H1 (cell line): ENCODE measurements around the gene SPEM1. TPM values are rescaled to one million over a fixed set of nuclear protein-coding genes. Genes with fewer than 3 reads are reported as not detected.

Experiments used
- CTCF ChIA-PET: fragments of 300-600 bp; sonication (Branson Sonifier 250); formaldehyde crosslinking; loops from one replicate; lab custom pipeline; 2021; ENCODE audit not compliant: partially characterized antibody; lab: Charles Lee
- POLR2A ChIA-PET: fragments of 300-600 bp; sonication (Branson Sonifier 250); formaldehyde crosslinking; loops from one replicate; lab custom pipeline; 2021; ENCODE audit warnings: inconsistent platforms; ENCODE audit not compliant: partially characterized antibody; lab: Charles Lee
- DNase-seq, 2 experiments: peaks; one replicate each; pipeline versions ENCODE4 v3.0.0 to v3.0.0-alpha.2; 2010 to 2022; ENCODE audit warnings: low spot score in 2 of 2, low read depth in 1 of 2, mixed read lengths in 1 of 2
- FAIRE-seq: peaks from 2 replicates; lab custom pipeline; 2011; peaks lifted over from hg19 to GRCh38; lab: Jason Lieb, UNC
- H2AFZ ChIP-seq: 2 replicates; pipeline ENCODE4 v1.8.1; 2012; ENCODE audit warnings: low read length, inconsistent platforms
- H2AK5ac ChIP-seq: 2 replicates; pipeline ENCODE4 v1.6.1; 2013; ENCODE audit warnings: low read depth, low read length
- H2BK120ac ChIP-seq: replicated peaks from 2 replicates; pipeline ENCODE3; 2013; ENCODE audit warnings: low read depth, low read length, inconsistent platforms
- H2BK12ac ChIP-seq: 2 replicates; pipeline ENCODE4 v1.6.1; 2013; ENCODE audit warnings: low read depth, low read length
- H2BK15ac ChIP-seq: 2 replicates; pipeline ENCODE4 v1.6.1; 2013; ENCODE audit warnings: low read length
- H2BK20ac ChIP-seq: 2 replicates; pipeline ENCODE4 v1.6.1; 2013; ENCODE audit warnings: low read length
- H2BK5ac ChIP-seq: 2 replicates; pipeline ENCODE4 v1.6.1; 2013; ENCODE audit warnings: low read depth, low read length
- H3K14ac ChIP-seq: 2 replicates; pipeline ENCODE4 v1.6.1; 2013; ENCODE audit warnings: inconsistent platforms; ENCODE audit not compliant: insufficient read length
- H3K18ac ChIP-seq: 2 replicates; pipeline ENCODE4 v1.6.1; 2013; ENCODE audit warnings: low read length; ENCODE audit errors: extremely low read depth
- H3K23ac ChIP-seq: 2 replicates; pipeline ENCODE4 v1.6.1; 2013; ENCODE audit warnings: inconsistent platforms; ENCODE audit not compliant: insufficient read length
- H3K23me2 ChIP-seq: 2 replicates; pipeline ENCODE4 v1.6.1; 2013; ENCODE audit warnings: low read depth, low read length
- H3K27ac ChIP-seq: 2 replicates; pipeline ENCODE4 v1.6.1; 2011; ENCODE audit warnings: low read depth, low read length, inconsistent platforms
- H3K27me3 ChIP-seq, 4 experiments: replicated peaks in 1 of 4; 1 replicate in 1 of 4; 2 replicates in 3 of 4; pipeline versions ENCODE4 v1.6.1 to v1.8.1; 2011 to 2013; ENCODE audit warnings: low read length in 3 of 4, mild to moderate bottlenecking in 3 of 4, inconsistent platforms in 2 of 4, mixed read lengths in 2 of 4, moderate library complexity in 1 of 4; ENCODE audit not compliant: control insufficient read depth in 3 of 4, insufficient read depth in 3 of 4; ENCODE audit errors: extremely low read depth in 1 of 4
- H3K36me3 ChIP-seq, 4 experiments: 2 replicates each; pipeline versions ENCODE4 v1.6.1 to v1.8.1; 2011 to 2013; ENCODE audit warnings: mild to moderate bottlenecking in 4 of 4, low read length in 3 of 4, moderate library complexity in 2 of 4, control low read depth in 1 of 4, inconsistent platforms in 1 of 4; ENCODE audit not compliant: insufficient read depth in 4 of 4, control insufficient read depth in 2 of 4
- H3K4ac ChIP-seq: replicated peaks from 2 replicates; pipeline ENCODE3; 2013; ENCODE audit warnings: low read length, low read depth, mixed read lengths, inconsistent platforms; ENCODE audit not compliant: insufficient read length
- H3K4me1 ChIP-seq, 4 experiments: replicated peaks in 1 of 4; 1 replicate in 1 of 4; 2 replicates in 3 of 4; pipeline versions ENCODE4 v1.6.1 to v1.8.1; 2011 to 2013; ENCODE audit warnings: low read length in 3 of 4, inconsistent platforms in 2 of 4, mixed read lengths in 1 of 4; ENCODE audit not compliant: insufficient read depth in 4 of 4, control insufficient read depth in 3 of 4
- H3K4me2 ChIP-seq, 2 experiments: 2 replicates each; pipeline versions ENCODE4 v1.6.1 to v1.8.1; 2011 to 2013; ENCODE audit warnings: low read depth in 2 of 2, low read length in 2 of 2, control low read depth in 1 of 2, inconsistent platforms in 1 of 2, mild to moderate bottlenecking in 1 of 2; ENCODE audit not compliant: insufficient read depth in 1 of 2
- H3K4me3 ChIP-seq, 4 experiments: fragments of 200-600, 300-600 bp in 1 of 4; sonication (generic), shearing (Covaris generic), sonication (Bioruptor Twin) in 1 of 4; 2 replicates each; pipeline versions ENCODE4 v1.5.1 to v1.8.1; 2011 to 2016; ENCODE audit warnings: low read length in 4 of 4, low read depth in 3 of 4, control low read depth in 2 of 4, inconsistent platforms in 2 of 4, mild to moderate bottlenecking in 2 of 4, mixed read lengths in 1 of 4, moderate library complexity in 1 of 4; ENCODE audit not compliant: insufficient read depth in 2 of 4; ENCODE audit errors: extremely low read depth in 1 of 4
- H3K56ac ChIP-seq: replicated peaks from 2 replicates; pipeline ENCODE3; 2013; ENCODE audit warnings: low read depth, mild to moderate bottlenecking, mixed read lengths, low read length, inconsistent platforms; ENCODE audit not compliant: insufficient read length
- H3K79me1 ChIP-seq: 2 replicates; pipeline ENCODE4 v1.6.1; 2013; ENCODE audit warnings: low read depth, low read length, control low read depth
- H3K79me2 ChIP-seq, 2 experiments: 2 replicates each; pipeline versions ENCODE4 v1.6.1 to v1.8.1; 2012 to 2013; ENCODE audit warnings: low read length in 2 of 2, mild to moderate bottlenecking in 2 of 2, inconsistent platforms in 1 of 2; ENCODE audit not compliant: insufficient read depth in 2 of 2, control insufficient read depth in 1 of 2
- H3K9ac ChIP-seq, 4 experiments: replicated peaks in 1 of 4; 1 replicate in 1 of 4; 2 replicates in 3 of 4; pipeline versions ENCODE4 v1.6.1 to v1.8.1; 2011 to 2013; ENCODE audit warnings: low read depth in 3 of 4, low read length in 3 of 4, control low read depth in 2 of 4, mild to moderate bottlenecking in 2 of 4, moderate library complexity in 2 of 4, inconsistent platforms in 1 of 4; ENCODE audit errors: extremely low read depth in 1 of 4
- H3K9me3 ChIP-seq, 2 experiments: 2 replicates each; pipeline versions ENCODE4 v1.6.1 to v1.8.1; 2012 to 2013; ENCODE audit warnings: mild to moderate bottlenecking in 2 of 2, moderate library complexity in 2 of 2, control low read depth in 1 of 2, inconsistent platforms in 1 of 2, low read depth in 1 of 2, low read length in 1 of 2, mixed read lengths in 1 of 2; ENCODE audit not compliant: insufficient read depth in 2 of 2
- H4K20me1 ChIP-seq, 2 experiments: replicated peaks in 1 of 2; 2 replicates each; pipeline versions ENCODE3 to v1.8.1; 2011 to 2013; ENCODE audit warnings: inconsistent platforms in 2 of 2, low read length in 2 of 2, mild to moderate bottlenecking in 1 of 2; ENCODE audit not compliant: insufficient read depth in 2 of 2, control insufficient read depth in 1 of 2
- H4K5ac ChIP-seq: 2 replicates; pipeline ENCODE4 v1.6.1; 2013; ENCODE audit warnings: low read length, low read depth, mixed read lengths, inconsistent platforms; ENCODE audit not compliant: insufficient read length
- H4K8ac ChIP-seq: 2 replicates; pipeline ENCODE4 v1.8.0; 2013; ENCODE audit warnings: mild to moderate bottlenecking, moderate library complexity, low read length, inconsistent platforms; ENCODE audit not compliant: insufficient read depth; ENCODE audit errors: extremely low read depth
- H4K91ac ChIP-seq: replicated peaks from 2 replicates; pipeline ENCODE3; 2013; ENCODE audit warnings: low read length, mixed read lengths, inconsistent platforms; ENCODE audit not compliant: insufficient read length
- BACH1 ChIP-seq: IDR thresholded peaks from 2 replicates; pipeline ENCODE4 v1.6.1; 2012; ENCODE audit warnings: low read length, improper control_type of control experiment
- EZH2 ChIP-seq: fragments of 200-600 bp; sonication (generic); IDR thresholded peaks from 2 replicates; pipeline ENCODE4 v1.7.1; 2012; ENCODE audit warnings: low read depth, mild to moderate bottlenecking, moderate library complexity, low read length, inconsistent platforms; ENCODE audit not compliant: severe bottlenecking
- GTF2F1 ChIP-seq: IDR thresholded peaks from 2 replicates; pipeline ENCODE4 v1.6.1; 2012; ENCODE audit warnings: low read depth, low read length, improper control_type of control experiment, borderline replicate concordance
- JUN ChIP-seq: IDR thresholded peaks from 2 replicates; pipeline ENCODE4 v1.6.1; 2011; ENCODE audit warnings: low read depth, mild to moderate bottlenecking, improper control_type of control experiment, low read length
- JUND ChIP-seq: IDR thresholded peaks from 2 replicates; pipeline ENCODE4 v1.6.1; 2011; ENCODE audit warnings: mild to moderate bottlenecking, improper control_type of control experiment, low read length
- RBBP5 ChIP-seq: IDR thresholded peaks from 2 replicates; pipeline ENCODE4 v1.7.1; 2012; ENCODE audit warnings: low read depth, mild to moderate bottlenecking, inconsistent platforms, low read length, moderate library complexity, borderline replicate concordance
- RFX5 ChIP-seq: IDR thresholded peaks from 2 replicates; pipeline ENCODE4 v1.6.1; 2011; ENCODE audit warnings: low read depth, low read length, improper control_type of control experiment, borderline replicate concordance
- RNF2 ChIP-seq: fragments of 200-900, 300-1000 bp; sonication (generic); IDR thresholded peaks from 2 replicates; pipeline ENCODE4 v1.7.1; 2016; ENCODE audit warnings: borderline replicate concordance, low read depth, mild to moderate bottlenecking, antibody characterized with exemption, low read length; ENCODE audit not compliant: poor library complexity, severe bottlenecking; ENCODE audit errors: missing control alignments
- SIRT6 ChIP-seq: IDR thresholded peaks from one replicate; pipeline ENCODE4 v1.7.1; 2012; ENCODE audit warnings: low read length, inconsistent platforms
- SP2 ChIP-seq: IDR thresholded peaks from 2 replicates; pipeline ENCODE4 v1.6.1; 2012; ENCODE audit warnings: mild to moderate bottlenecking, low read length, inconsistent platforms
- WGBS, 2 experiments: shearing (Covaris generic) in 1 of 2; methylation state at CpG; one replicate each; pipeline versions ENCODE4 v1.1.6 to v1.1.7; 2013 to 2015; ENCODE audit warnings: low lambda C conversion rate in 2 of 2, mixed read lengths in 2 of 2, inconsistent platforms in 1 of 2, low coverage in 1 of 2, missing lambda C conversion rate in 1 of 2; ENCODE audit not compliant: insufficient replicate concordance in 2 of 2, insufficient coverage in 1 of 2, insufficient read length in 1 of 2; ENCODE audit errors: extremely low coverage in 1 of 2, missing lambda C conversion rate in 1 of 2; 5-methylcytosine and 5-hydroxymethylcytosine counted together
- polyA plus RNA-seq, 7 experiments: library from polyadenylated mRNA; depleted of rRNA in 3 of 7; stranded (reverse) in 5 of 7; unstranded in 2 of 7; fragments of >200 nt in 5 of 7; fragments of 200-250 nt in 2 of 7; gene quantifications; 1 replicate in 5 of 7; 2 replicates in 1 of 7; 4 replicates in 1 of 7; pipeline versions ENCODE4 v1.2.1 to v1.2.3, GENCODE V29; 2011 to 2013; ENCODE audit warnings: missing spikeins in 2 of 7, mixed read lengths in 2 of 7
- total RNA-seq: library from RNA; stranded (reverse); fragmentation: NEBNext Ultra II Directional; extraction: Animal tissue kit (Norgen Biotek cat#: 25700); gene quantifications from 2 replicates; pipeline ENCODE4 v1.2.1, GENCODE V29; 2021
- TF ChIP-seq, protein P1 (sequence below): IDR thresholded peaks from 2 replicates; pipeline ENCODE4 v1.6.1; 2011; ENCODE audit warnings: low read depth, mild to moderate bottlenecking, low read length; ENCODE audit not compliant: insufficient read depth
- TF ChIP-seq, protein P2 (sequence below): IDR thresholded peaks from 2 replicates; pipeline ENCODE4 v1.6.1; 2012; ENCODE audit warnings: low read length, inconsistent platforms

Gene SPEM1
- total and polyA plus RNA-seq, 2 of the 8 experiments (the other 6 are each of a cell fraction or from before 2014, with no cell fraction given) = not detected

DNA sequence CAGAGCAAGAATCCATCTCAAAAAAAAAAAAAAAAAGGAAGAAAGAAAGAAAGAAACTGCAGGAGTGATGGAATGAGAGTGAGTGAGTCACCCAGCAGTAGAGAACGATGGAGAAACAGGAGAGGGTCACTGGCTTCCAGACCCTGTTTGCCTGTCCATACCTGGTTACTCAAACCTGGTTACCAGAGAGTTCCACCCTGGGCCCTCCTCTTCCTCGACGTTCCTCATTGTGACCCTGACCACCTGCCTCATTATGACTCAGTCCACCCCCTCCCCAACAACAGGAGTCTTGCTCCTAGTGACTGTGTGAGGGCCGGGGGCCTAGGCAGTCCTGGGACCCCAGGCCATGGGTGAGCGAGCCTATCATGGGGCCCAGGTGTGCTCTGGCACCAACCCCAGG, 8.4 kb downstream of the SPEM1 start, which contains the start of gene SPEM3:
TSS of gene SPEM3 (plus strand) at position 301 of the 400 bp plus-strand sequence. CDS start at position 347, 46 bp downstream.
- DNase-seq (no peak), FAIRE-seq (no peak)
- Histone ChIP-seq H2AFZ (no peak within 1 kb of the TSS), H4K8ac (no peak within 1 kb of the TSS), H3K9ac (no peak within 1 kb of the TSS), H4K91ac (no peak within 1 kb of the TSS), H3K36me3 (no peaks in the 10 kb centered on the region), H2BK15ac (no peak within 1 kb of the TSS), H3K23ac (no peak within 1 kb of the TSS), H2BK12ac (no peak within 1 kb of the TSS), H2BK5ac (no peak within 1 kb of the TSS), H3K9me3 (no peaks in the 10 kb centered on the region), H3K4me3 (no peak within 1 kb of the TSS), H3K14ac (no peak within 1 kb of the TSS), H3K27ac (no peak within 1 kb of the TSS), H3K23me2 (no peaks in the 10 kb centered on the region), H2BK120ac (no peak within 1 kb of the TSS), H3K79me1 (no peaks in the 10 kb centered on the region), H3K4ac (no peak within 1 kb of the TSS), H2BK20ac (no peak within 1 kb of the TSS), H3K4me1 (no peaks in the 10 kb centered on the region; a peak in 1 of 7 replicates), H3K18ac (no peak within 1 kb of the TSS), H3K79me2 (no peaks in the 10 kb centered on the region), H3K27me3 (no peaks in the 10 kb centered on the region; a peak in 1 of 7 replicates), H4K20me1 (peaks cover 0 to 3% of the 10 kb centered on the region in 2 experiments), H2AK5ac (no peak within 1 kb of the TSS), H4K5ac (no peak within 1 kb of the TSS), H3K56ac (no peak within 1 kb of the TSS), H3K4me2 (no peak within 1 kb of the TSS)
- CTCF ChIA-PET = interaction anchor here (0.6 to 0.8 kb wide), 2 partner anchors 63 to 66 kb away, joined by 3 to 4 read pairs; no protein-coding TSS in a partner anchor
- 80% methylated on average over 5 of the region's 5 CpGs; no CpG with 5 or more reads in 1 of the 2 experiments for WGBS, 2 experiments
- POLR2A ChIA-PET = interaction anchor here (0.8 to 1.2 kb wide), 4 partner anchors 10 to 30 kb away, joined by 3 read pairs; partner anchors contain the start of gene TMEM256
- TF ChIP-seq SIRT6 = no peak
- TF ChIP-seq GTF2F1 = no peak
- no peak for TF ChIP-seq RNF2
- TF ChIP-seq EZH2 = no peak
- no peak for TF ChIP-seq RBBP5
- TF ChIP-seq SP2 = no peak
- TF ChIP-seq JUND = no peak
- TF ChIP-seq, protein P1, sequence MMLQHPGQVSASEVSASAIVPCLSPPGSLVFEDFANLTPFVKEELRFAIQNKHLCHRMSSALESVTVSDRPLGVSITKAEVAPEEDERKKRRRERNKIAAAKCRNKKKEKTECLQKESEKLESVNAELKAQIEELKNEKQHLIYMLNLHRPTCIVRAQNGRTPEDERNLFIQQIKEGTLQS = no peak
- no peak for TF ChIP-seq RFX5
- TF ChIP-seq BACH1 = no peak
- TF ChIP-seq, protein P2, sequence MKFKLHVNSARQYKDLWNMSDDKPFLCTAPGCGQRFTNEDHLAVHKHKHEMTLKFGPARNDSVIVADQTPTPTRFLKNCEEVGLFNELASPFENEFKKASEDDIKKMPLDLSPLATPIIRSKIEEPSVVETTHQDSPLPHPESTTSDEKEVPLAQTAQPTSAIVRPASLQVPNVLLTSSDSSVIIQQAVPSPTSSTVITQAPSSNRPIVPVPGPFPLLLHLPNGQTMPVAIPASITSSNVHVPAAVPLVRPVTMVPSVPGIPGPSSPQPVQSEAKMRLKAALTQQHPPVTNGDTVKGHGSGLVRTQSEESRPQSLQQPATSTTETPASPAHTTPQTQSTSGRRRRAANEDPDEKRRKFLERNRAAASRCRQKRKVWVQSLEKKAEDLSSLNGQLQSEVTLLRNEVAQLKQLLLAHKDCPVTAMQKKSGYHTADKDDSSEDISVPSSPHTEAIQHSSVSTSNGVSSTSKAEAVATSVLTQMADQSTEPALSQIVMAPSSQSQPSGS = no peak
- TF ChIP-seq JUN = no peak
